Hematopoietic multipotent progenitor cell treated with erythropoietin and hydrocortisone succinate and interleukin-3 and kit ligand, for 15 days (in vitro differentiated cells): ENCODE results near the gene DGKZ.
"Not testable (repeated sequence)": the region's sequence is repeated elsewhere in the genome, so short reads cannot be mapped to it uniquely, and the experiment has no call there.

Experiments
- DNase-seq: peaks from one replicate; pipeline ENCODE4 v3.0.0-alpha.2; 2015; ENCODE audit warnings: low spot score

Gene DGKZ

GRCh38 chr11:46346886-46347636, at the start of gene DGKZ:
Gene DGKZ (plus strand): TSS chr11:46347463. CDS start chr11:46347660, 197 bp downstream.
- peak; percentile 86 for DNase-seq

- DNase-seq: no peak
These were observed 48.4 kb upstream of the DGKZ start for GRCh38 chr11:46298699-46299433.

- no peak for DNase-seq
These were observed 47.8 kb upstream of the DGKZ start for GRCh38 chr11:46299451-46299961.

GRCh38 chr11:46300270-46300669, 47.0 kb upstream of the DGKZ start:
- DNase-seq: no peak

- no peak for DNase-seq
These were observed 44.4 kb upstream of the DGKZ start for GRCh38 chr11:46302866-46303265.

GRCh38 chr11:46304036-46304435, 43.2 kb upstream of the DGKZ start:
- not testable (repeated sequence) for DNase-seq

GRCh38 chr11:46304605-46305179, 42.6 kb upstream of the DGKZ start:
- DNase-seq: no peak

GRCh38 chr11:46305295-46305694, 42.0 kb upstream of the DGKZ start:
- no peak for DNase-seq

- DNase-seq: no peak
These were observed 40.9 kb upstream of the DGKZ start for GRCh38 chr11:46306296-46306853.

GRCh38 chr11:46307369-46307768, 39.9 kb upstream of the DGKZ start:
- DNase-seq: no peak

- no peak for DNase-seq
These were observed 39.4 kb upstream of the DGKZ start for GRCh38 chr11:46307785-46308341.

- DNase-seq: peak; percentile 81
These were observed 38.4 kb upstream of the DGKZ start for GRCh38 chr11:46308631-46309419.

GRCh38 chr11:46309814-46310259, 37.4 kb upstream of the DGKZ start:
- DNase-seq: peak; percentile 67

GRCh38 chr11:46315033-46315738, 32.1 kb upstream of the DGKZ start:
- peak; percentile 86 for DNase-seq

GRCh38 chr11:46315783-46316563, 31.3 kb upstream of the DGKZ start:
- DNase-seq: peak; percentile 75

- no peak for DNase-seq
These were observed 28.2 kb upstream of the DGKZ start for GRCh38 chr11:46319074-46319453.

GRCh38 chr11:46321757-46322156, 25.5 kb upstream of the DGKZ start:
- DNase-seq: no peak

- peak; percentile 36 for DNase-seq
These were observed 24.5 kb upstream of the DGKZ start for GRCh38 chr11:46322759-46323158.

- no peak for DNase-seq
These were observed 20.3 kb upstream of the DGKZ start for GRCh38 chr11:46326813-46327416.
